ENCODE data around the gene GRB10.

Gene GRB10

GRCh38 chr7:50696810-50697582, 85.7 kb downstream of the GRB10 start:
- in situ Hi-C loops (cut with MboI; ENCODE audit: low pct_unique_long_range_greater_than_20kb, low sequenced_read_pairs, unreplicated experiment) = loop anchor here (25.0 kb wide), 1 partner anchor 235 kb away; the partner anchor contains the start of gene FIGNL1
- DNase-seq (ENCODE audit: low spot score) = no peak
- peak; percentile 18 for TF ChIP-seq CTCF (IDR thresholded peaks at IDR 0.05; ENCODE audit: extremely low read depth, insufficient read depth, missing control alignments)

- DNase-seq (ENCODE audit: low spot score) = no peak
- in situ Hi-C loops (cut with MboI; ENCODE audit: low pct_unique_long_range_greater_than_20kb, low sequenced_read_pairs, unreplicated experiment) = loop anchor here (25.0 kb wide), 1 partner anchor 233 kb away; the partner anchor contains the start of gene FIGNL1
- no peak for TF ChIP-seq CTCF (IDR thresholded peaks at IDR 0.05; ENCODE audit: extremely low read depth, insufficient read depth, missing control alignments)
Observed at GRCh38 chr7:50695026-50695425, 87.7 kb downstream of the GRB10 start.

GRCh38 chr7:50693455-50694130, 89.1 kb downstream of the GRB10 start:
- in situ Hi-C loops (cut with MboI; ENCODE audit: low pct_unique_long_range_greater_than_20kb, low sequenced_read_pairs, unreplicated experiment) = loop anchor here (25.0 kb wide), 1 partner anchor 231 kb away; the partner anchor contains the start of gene FIGNL1
- TF ChIP-seq CTCF (IDR thresholded peaks at IDR 0.05; ENCODE audit: extremely low read depth, insufficient read depth, missing control alignments) = no peak
- no peak for DNase-seq (ENCODE audit: low spot score)

GRCh38 chr7:50690541-50691011, 92.1 kb downstream of the GRB10 start:
- in situ Hi-C loops (cut with MboI; ENCODE audit: low pct_unique_long_range_greater_than_20kb, low sequenced_read_pairs, unreplicated experiment) = loop anchor here (25.0 kb wide), 1 partner anchor 228 kb away; the partner anchor contains the start of gene FIGNL1
- DNase-seq (ENCODE audit: low spot score) = no peak

GRCh38 chr7:50688226-50688590, 94.5 kb downstream of the GRB10 start:
- no peak for TF ChIP-seq CTCF (IDR thresholded peaks at IDR 0.05; ENCODE audit: extremely low read depth, insufficient read depth, missing control alignments)
- no peak for DNase-seq (ENCODE audit: low spot score)
- in situ Hi-C loops (cut with MboI; ENCODE audit: low pct_unique_long_range_greater_than_20kb, low sequenced_read_pairs, unreplicated experiment) = loop anchor here (25.0 kb wide), 1 partner anchor 226 kb away; the partner anchor contains the start of gene FIGNL1

More at GRCh38 chr7:50690541-50691011, 92.1 kb downstream of the GRB10 start:
- no peak for TF ChIP-seq CTCF (IDR thresholded peaks at IDR 0.05; ENCODE audit: extremely low read depth, insufficient read depth, missing control alignments)

- no peak for TF ChIP-seq CTCF (IDR thresholded peaks at IDR 0.05; ENCODE audit: extremely low read depth, insufficient read depth, missing control alignments)
- DNase-seq (ENCODE audit: low spot score) = no peak
- in situ Hi-C loops (cut with MboI; ENCODE audit: low pct_unique_long_range_greater_than_20kb, low sequenced_read_pairs, unreplicated experiment) = loop anchor here (25.0 kb wide), 1 partner anchor 225 kb away; the partner anchor contains the start of gene FIGNL1
Observed at GRCh38 chr7:50687575-50688225, 95.0 kb downstream of the GRB10 start.
